SK-N-SH treated with all-trans-retinoic acid at 6 μM for 48 hours (cell line): ENCODE results near the gene APMAP.

ENCODE experiments used
- PATZ1 ChIP-seq: fragments of 250-450 bp; sonication (Bioruptor Pico); IDR thresholded peaks from 2 replicates; pipeline ENCODE4 v1.8.0; 2020; ENCODE audit warnings: mild to moderate bottlenecking, moderate library complexity, borderline replicate concordance
- TCF4 ChIP-seq: fragments of 250-450 bp; sonication (Bioruptor Pico); IDR thresholded peaks from 2 replicates; pipeline ENCODE4 v1.8.0; 2021; ENCODE audit warnings: mild to moderate bottlenecking, moderate library complexity, borderline replicate concordance

DNA sequence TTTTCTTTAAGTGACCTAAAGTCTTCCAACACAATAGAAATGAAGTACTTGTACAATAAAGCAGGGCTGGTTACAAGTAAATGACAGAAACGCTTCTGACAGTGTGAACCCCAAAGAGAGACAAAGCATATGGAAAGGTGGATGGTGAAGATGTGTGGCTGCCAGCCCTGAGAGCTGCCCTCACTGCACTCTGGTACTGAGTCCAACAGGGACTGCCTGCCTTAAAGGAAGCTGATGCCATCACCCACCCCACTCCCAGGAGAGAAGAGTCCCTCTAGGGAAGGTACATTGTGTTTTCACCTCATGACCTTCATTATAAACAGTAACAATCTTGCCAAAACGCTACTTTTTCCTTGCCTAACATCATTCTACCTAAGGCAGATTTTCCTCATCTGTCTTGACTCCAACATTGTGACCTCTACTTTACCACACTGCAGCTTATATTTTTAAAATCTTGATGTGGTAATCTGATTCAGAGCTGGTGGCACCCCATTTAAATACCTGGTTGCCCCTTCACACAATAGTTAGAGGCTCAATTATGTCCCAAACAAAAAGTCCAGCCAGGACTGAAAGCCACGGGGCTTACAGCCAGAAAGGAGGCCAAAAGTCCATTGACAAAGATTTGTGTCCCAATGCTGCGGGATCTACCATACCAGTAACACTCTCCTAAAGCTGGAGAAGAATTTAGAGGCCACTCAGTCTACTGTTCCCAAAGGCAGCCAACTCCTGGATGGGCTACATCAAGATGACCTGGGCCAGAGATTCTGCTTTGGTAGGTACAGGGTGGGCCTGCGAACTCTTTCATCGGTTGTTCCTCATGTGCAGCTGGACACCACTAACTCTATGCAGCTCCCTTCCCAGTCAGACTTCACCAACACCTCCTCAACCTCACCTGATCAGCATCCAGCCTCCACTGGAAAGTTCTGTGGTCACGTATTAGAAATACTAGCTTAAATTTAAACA is 4.4 kb downstream of the APMAP start:
- no peak for TF ChIP-seq TCF4 (CRISPR knock-in tag)
- no peak for TF ChIP-seq PATZ1 (CRISPR knock-in tag)
